GM21825 (cell line): ENCODE data around the gene GALT.

Experiments used
- ATAC-seq: cut with Tn5 transposase; IDR thresholded peaks from one replicate; pipeline ENCODE4 v1.9.1; 2021; ENCODE audit warnings: mild to moderate bottlenecking, moderate library complexity; ENCODE audit not compliant: unreplicated experiment

GALT gene

GRCh38 chr9:34651876-34652601 lies 5.6 kb downstream of the GALT start, which contains the start of gene IL11RA:
IL11RA (plus strand) TSS chr9:34652185; CDS start chr9:34655218, 3,033 bp downstream.
- ATAC-seq = no peak

- ATAC-seq = no peak
These were observed 6.1 kb downstream of the GALT start for GRCh38 chr9:34652602-34653000.

GRCh38 chr9:34653151-34654072 lies 6.9 kb downstream of the GALT start:
- no peak for ATAC-seq

- ATAC-seq = no peak
These were observed 8.0 kb downstream of the GALT start for GRCh38 chr9:34654323-34655051.

GRCh38 chr9:34655394-34655793 lies 8.9 kb downstream of the GALT start:
- no peak for ATAC-seq

- no peak for ATAC-seq
These were observed 10.5 kb downstream of the GALT start for GRCh38 chr9:34656992-34657391.

- no peak for ATAC-seq
These were observed 12.0 kb downstream of the GALT start for GRCh38 chr9:34658461-34658860.

GRCh38 chr9:34659592-34660253 lies 13.2 kb downstream of the GALT start:
- no peak for ATAC-seq

- no peak for ATAC-seq
These were observed 16.2 kb downstream of the GALT start, which contains the start of gene CCL27 for GRCh38 chr9:34662526-34663302. CCL27 (minus strand) TSS chr9:34662657; CDS start chr9:34662633, 24 bp downstream.

- ATAC-seq = no peak
These were observed 16.8 kb downstream of the GALT start for GRCh38 chr9:34663303-34663605.

GRCh38 chr9:34664281-34665066 lies 18.0 kb downstream of the GALT start:
- ATAC-seq = peak; percentile 56

GRCh38 chr9:34665067-34665380 lies 18.5 kb downstream of the GALT start:
- peak; percentile 21 for ATAC-seq

GRCh38 chr9:34665381-34666250 lies 19.1 kb downstream of the GALT start:
- peak; percentile 68 for ATAC-seq

GRCh38 chr9:34669809-34670562 lies 23.5 kb downstream of the GALT start:
- ATAC-seq = no peak

- ATAC-seq = no peak
These were observed 24.8 kb downstream of the GALT start for GRCh38 chr9:34671307-34671706.

GRCh38 chr9:34674440-34674839 lies 28.0 kb downstream of the GALT start:
- ATAC-seq = no peak

GRCh38 chr9:34675048-34675714 lies 28.7 kb downstream of the GALT start:
- ATAC-seq = no peak
